A549 (cell line): ENCODE results near the gene SLC35E1. TPM values are rescaled to one million over a fixed set of nuclear protein-coding genes. Genes with fewer than 3 reads are reported as not detected.

Experiments used
- ATAC-seq, 2 experiments: fragments of 200-7000 bp in 1 of 2; fragments of >200 bp in 1 of 2; cut with Nextera tagmentation in 1 of 2; cut with Tn5 transposase in 1 of 2; 3 replicates each; pipeline versions ENCODE4 v1.8.0 to v1.9.1; 2018 to 2020; ENCODE audit warnings: mild to moderate bottlenecking in 1 of 2, moderate library complexity in 1 of 2
- CTCF ChIA-PET: fragments of 300-600 bp; sonication (Branson Sonifier 250); formaldehyde crosslinking; extraction: SDS; loops from one replicate; lab custom pipeline; 2021; ENCODE audit warnings: antibody characterized with exemption, inconsistent platforms; lab: Yijun Ruan, JAX
- POLR2A ChIA-PET: fragments of 350-600 bp; formaldehyde crosslinking; extraction: SDS; loops from one replicate; lab custom pipeline; 2021; ENCODE audit warnings: antibody characterized with exemption, inconsistent platforms; lab: Yijun Ruan, JAX
- DNase-seq, 2 experiments: peaks; one replicate each; pipeline versions ENCODE4 v3.0.0 to v3.0.0-alpha.2; 2011 to 2016; ENCODE audit warnings: low read depth in 1 of 2, low spot score in 1 of 2
- FAIRE-seq: peaks from 2 replicates; lab custom pipeline; 2011; peaks lifted over from hg19 to GRCh38; lab: Jason Lieb, UNC
- H3K27ac ChIP-seq, 2 experiments: fragments of >200 bp; sonication (Bioruptor Twin); formaldehyde crosslinking; 3 replicates each; pipeline ENCODE4 v1.5.1; 2016 to 2017
- H3K4me1 ChIP-seq: fragments of >200 bp; sonication (Bioruptor Twin); formaldehyde crosslinking; 3 replicates; pipeline ENCODE4 v1.6.1; 2016
- H3K4me2 ChIP-seq: fragments of >200 bp; sonication (Bioruptor Twin); formaldehyde crosslinking; 3 replicates; pipeline ENCODE4 v1.6.1; 2016
- H3K4me3 ChIP-seq: fragments of >200 bp; sonication (Bioruptor Twin); formaldehyde crosslinking; 3 replicates; pipeline ENCODE4 v1.5.1; 2016
- H3K9me3 ChIP-seq: fragments of >200 bp; sonication (Bioruptor Twin); formaldehyde crosslinking; 3 replicates; pipeline ENCODE4 v1.6.1; 2016
- CBX8 ChIP-seq: fragments of 200-600 bp; sonication (generic); IDR thresholded peaks from 2 replicates; pipeline ENCODE4 v1.6.1; 2016
- EP300 ChIP-seq, 2 experiments: fragments of >200 bp; sonication (Bioruptor Twin); formaldehyde crosslinking; IDR thresholded peaks; 2 replicates in 1 of 2; 3 replicates in 1 of 2; pipeline ENCODE4 v1.6.1; 2016 to 2017
- ESRRA ChIP-seq: fragments of 150-350 bp; IDR thresholded peaks from 2 replicates; pipeline ENCODE4 v1.6.1; 2014; ENCODE audit warnings: mild to moderate bottlenecking, low read length, borderline replicate concordance
- FOSB ChIP-seq: fragments of 250-450 bp; sonication (Bioruptor Pico); IDR thresholded peaks from 2 replicates; pipeline ENCODE4 v1.5.0; 2020; ENCODE audit warnings: mild to moderate bottlenecking, moderate library complexity
- FOSL2 ChIP-seq, 2 experiments: fragments of 450-650 bp in 1 of 2; fragments of >200 bp in 1 of 2; sonication (Bioruptor Twin) in 1 of 2; formaldehyde crosslinking; IDR thresholded peaks; 2 replicates each; pipeline versions ENCODE4 v1.5.0 to v1.6.1; 2016 to 2020; ENCODE audit warnings: mild to moderate bottlenecking in 1 of 2, moderate library complexity in 1 of 2
- GATA3 ChIP-seq: IDR thresholded peaks from 2 replicates; pipeline ENCODE4 v1.6.1; 2012; ENCODE audit warnings: borderline replicate concordance
- HDAC2 ChIP-seq: fragments of 200-600 bp; sonication (generic); IDR thresholded peaks from 2 replicates; pipeline ENCODE4 v1.6.1; 2016
- HOXB13 ChIP-seq: fragments of 250-450 bp; sonication (Bioruptor Pico); IDR thresholded peaks from 2 replicates; pipeline ENCODE4 v1.5.0; 2020; ENCODE audit warnings: low read depth, mild to moderate bottlenecking, moderate library complexity
- KDM5A ChIP-seq: fragments of 200-600 bp; sonication (generic); IDR thresholded peaks from 2 replicates; pipeline ENCODE4 v1.6.1; 2016; ENCODE audit warnings: antibody characterized with exemption, mild to moderate bottlenecking
- MYC ChIP-seq: IDR thresholded peaks from 2 replicates; pipeline ENCODE4 v1.6.1; 2012; ENCODE audit warnings: mild to moderate bottlenecking, inconsistent platforms, low read length, improper control_type of control experiment, borderline replicate concordance
- NFE2L2 ChIP-seq: fragments of 150-350 bp; conservative IDR thresholded peaks from 2 replicates; pipeline ENCODE4 v1.6.1; 2014; ENCODE audit warnings: low read length
- POLR2A ChIP-seq: IDR thresholded peaks from 2 replicates; pipeline ENCODE4 v1.6.1; 2012; ENCODE audit warnings: mild to moderate bottlenecking, low read length
- RAD21 ChIP-seq, 2 experiments: fragments of >200 bp in 1 of 2; sonication (Bioruptor Twin) in 1 of 2; formaldehyde crosslinking in 1 of 2; IDR thresholded peaks in 1 of 2; conservative IDR thresholded peaks in 1 of 2; 2 replicates in 1 of 2; 3 replicates in 1 of 2; pipeline ENCODE4 v1.6.1; 2012 to 2018; ENCODE audit warnings: inconsistent platforms in 1 of 2
- RCOR1 ChIP-seq: fragments of 150-350 bp; IDR thresholded peaks from 2 replicates; pipeline ENCODE4 v1.6.1; 2014; ENCODE audit warnings: antibody characterized with exemption, low read length, low read depth
- RNF2 ChIP-seq: fragments of 200-600 bp; sonication (generic); IDR thresholded peaks from 2 replicates; pipeline ENCODE4 v1.6.1; 2016; ENCODE audit warnings: low read depth, mild to moderate bottlenecking, antibody characterized with exemption, moderate library complexity, borderline replicate concordance
- SMC3 ChIP-seq: fragments of >200 bp; sonication (Bioruptor Twin); formaldehyde crosslinking; IDR thresholded peaks from 3 replicates; pipeline ENCODE4 v1.6.1; 2018; ENCODE audit warnings: inconsistent platforms
- SREBF2 ChIP-seq: fragments of 450-650 bp; IDR thresholded peaks from 2 replicates; pipeline ENCODE4 v1.6.1; 2014; ENCODE audit warnings: mild to moderate bottlenecking, moderate library complexity
- TP53 ChIP-seq: fragments of 250-450 bp; sonication (Bioruptor Pico); IDR thresholded peaks from 2 replicates; pipeline ENCODE4 v1.5.0; 2021; ENCODE audit warnings: mild to moderate bottlenecking, moderate library complexity
- USF2 ChIP-seq: fragments of 450-650 bp; IDR thresholded peaks from 2 replicates; pipeline ENCODE4 v1.6.1; 2014; ENCODE audit warnings: antibody characterized with exemption
- ZSCAN20 ChIP-seq: fragments of 250-450 bp; sonication (Bioruptor Pico); IDR thresholded peaks from 2 replicates; pipeline ENCODE4 v1.8.0; 2022; ENCODE audit warnings: mild to moderate bottlenecking, moderate library complexity
- WGBS: methylation state at CpG from one replicate; pipeline ENCODE4 v1.1.6; 2017; ENCODE audit errors: missing lambda C conversion rate; 5-methylcytosine and 5-hydroxymethylcytosine counted together
- polyA plus RNA-seq, 4 experiments: library from polyadenylated mRNA; depleted of rRNA in 3 of 4; stranded (reverse); fragments of >200 nt; fragmentation: RNase III in 1 of 4; extraction: RNeasy Plus Mini Kit Qiagen cat#74134 plus additional on column Dnase treatment in 1 of 4; gene quantifications; 2 replicates in 3 of 4; 3 replicates in 1 of 4; pipeline ENCODE4 v1.2.3, GENCODE V29; 2011 to 2017
- TF ChIP-seq, protein P1 (sequence below): fragments of >200 bp; sonication (Bioruptor Twin); formaldehyde crosslinking; IDR thresholded peaks from 3 replicates; pipeline ENCODE4 v1.6.1; 2016
- TF ChIP-seq, protein P2 (sequence below): fragments of 250-450 bp; sonication (Bioruptor Pico); IDR thresholded peaks from 2 replicates; pipeline ENCODE4 v1.5.0; 2021; ENCODE audit warnings: mild to moderate bottlenecking, moderate library complexity, borderline replicate concordance

SLC35E1 gene
- polyA plus RNA-seq, 2 of the 4 experiments (the other 2 are of a cell fraction) = 17.2 to 25.1 TPM

GRCh38 chr19:16535381-16535780, 36.8 kb downstream of the SLC35E1 start:
- ATAC-seq (no peak), DNase-seq (no peak), FAIRE-seq (no peak)
- ChIA-PET POLR2A (interaction anchor here (0.6 kb wide), 1 partner anchor 35 kb away, joined by 3 read pairs; no protein-coding TSS in a partner anchor), CTCF (interaction anchor here (0.6 to 0.7 kb wide), 2 partner anchors 44 to 279 kb away, joined by 3 read pairs; no protein-coding TSS in a partner anchor)
- TF ChIP-seq USF2 (no peak), RNF2 (no peak), SMC3 (no peak), FOSB (CRISPR knock-in tag) (no peak), SREBF2 (no peak), HDAC2 (no peak), EP300 (IDR thresholded peaks at IDR 0.05) (no peak)
- TF ChIP-seq, protein P1, sequence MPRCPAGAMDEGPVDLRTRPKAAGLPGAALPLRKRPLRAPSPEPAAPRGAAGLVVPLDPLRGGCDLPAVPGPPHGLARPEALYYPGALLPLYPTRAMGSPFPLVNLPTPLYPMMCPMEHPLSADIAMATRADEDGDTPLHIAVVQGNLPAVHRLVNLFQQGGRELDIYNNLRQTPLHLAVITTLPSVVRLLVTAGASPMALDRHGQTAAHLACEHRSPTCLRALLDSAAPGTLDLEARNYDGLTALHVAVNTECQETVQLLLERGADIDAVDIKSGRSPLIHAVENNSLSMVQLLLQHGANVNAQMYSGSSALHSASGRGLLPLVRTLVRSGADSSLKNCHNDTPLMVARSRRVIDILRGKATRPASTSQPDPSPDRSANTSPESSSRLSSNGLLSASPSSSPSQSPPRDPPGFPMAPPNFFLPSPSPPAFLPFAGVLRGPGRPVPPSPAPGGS = no peak
- no peak overlapping the region for H3K4me3 ChIP-seq
- H3K4me2 ChIP-seq = no peak overlapping the region
- no peaks in the 10 kb centered on the region for H3K9me3 ChIP-seq
- no peaks in the 10 kb centered on the region for H3K4me1 ChIP-seq
- no peak overlapping the region for H3K27ac ChIP-seq
- 90% methylated on average over 10 of the region's 18 CpGs for WGBS

DNA sequence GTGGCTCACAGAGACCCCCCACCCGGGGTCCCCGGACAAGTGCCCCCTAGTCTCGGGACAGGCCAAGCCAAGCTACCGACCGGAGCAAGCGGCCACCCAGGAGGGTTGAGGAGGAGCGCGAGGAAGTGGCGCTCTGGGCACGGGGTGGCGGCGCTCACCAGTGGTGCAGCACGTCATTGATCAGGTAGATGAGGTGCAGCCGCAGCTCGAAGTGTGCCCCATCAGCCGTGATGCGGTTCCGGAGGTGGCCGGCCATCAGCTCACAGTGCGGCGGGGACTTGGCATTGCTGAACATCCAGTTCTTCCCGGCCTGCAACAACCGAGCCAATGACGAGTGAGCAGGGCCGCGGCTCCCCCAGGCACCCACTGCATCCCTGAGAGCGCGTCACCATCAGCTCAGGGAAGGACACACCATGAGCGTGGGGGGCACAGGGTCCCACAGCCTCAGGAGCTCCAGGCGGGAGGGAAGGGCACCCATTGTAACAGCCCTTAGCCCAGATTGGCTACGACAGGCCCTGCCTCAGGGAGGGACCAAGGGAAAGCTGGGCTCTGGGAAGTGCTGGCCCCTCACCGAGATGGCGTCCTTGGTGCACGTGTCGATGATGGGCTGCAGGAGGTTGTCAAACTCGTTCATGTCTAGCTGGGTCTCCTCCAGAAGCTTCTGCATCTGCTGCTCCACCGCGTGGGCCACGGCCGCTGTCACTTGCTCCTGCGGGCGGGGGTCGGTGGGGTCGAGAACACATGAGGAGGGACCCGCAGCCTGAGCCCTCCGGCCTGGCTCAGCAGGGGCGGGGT, 39.6 kb downstream of the SLC35E1 start:
- CTCF ChIA-PET = interaction anchor here (0.6 kb wide), 1 partner anchor 72 kb away, joined by 5 read pairs; no protein-coding TSS in a partner anchor
- Histone ChIP-seq H3K9me3 (no peaks in the 10 kb centered on the region), H3K4me3 (no peak overlapping the region), H3K4me2 (no peak overlapping the region), H3K27ac (no peak overlapping the region), H3K4me1 (no peaks in the 10 kb centered on the region)
- DNase-seq = no peak
- TF ChIP-seq MYC (no peak), USF2 (no peak), EP300 (IDR thresholded peaks at IDR 0.05) (no peak), KDM5A (no peak), HOXB13 (CRISPR knock-in tag) (no peak), CBX8 (no peak)
- TF ChIP-seq, protein P2, sequence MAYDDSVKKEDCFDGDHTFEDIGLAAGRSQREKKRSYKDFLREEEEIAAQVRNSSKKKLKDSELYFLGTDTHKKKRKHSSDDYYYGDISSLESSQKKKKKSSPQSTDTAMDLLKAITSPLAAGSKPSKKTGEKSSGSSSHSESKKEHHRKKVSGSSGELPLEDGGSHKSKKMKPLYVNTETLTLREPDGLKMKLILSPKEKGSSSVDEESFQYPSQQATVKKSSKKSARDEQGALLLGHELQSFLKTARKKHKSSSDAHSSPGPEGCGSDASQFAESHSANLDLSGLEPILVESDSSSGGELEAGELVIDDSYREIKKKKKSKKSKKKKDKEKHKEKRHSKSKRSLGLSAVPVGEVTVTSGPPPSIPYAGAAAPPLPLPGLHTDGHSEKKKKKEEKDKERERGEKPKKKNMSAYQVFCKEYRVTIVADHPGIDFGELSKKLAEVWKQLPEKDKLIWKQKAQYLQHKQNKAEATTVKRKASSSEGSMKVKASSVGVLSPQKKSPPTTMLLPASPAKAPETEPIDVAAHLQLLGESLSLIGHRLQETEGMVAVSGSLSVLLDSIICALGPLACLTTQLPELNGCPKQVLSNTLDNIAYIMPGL = no peak
- WGBS = 98% methylated on average over 31 of the region's 47 CpGs
- no peak for ATAC-seq
- FAIRE-seq = no peak
- POLR2A ChIA-PET = no interaction called here

GRCh38 chr19:16531380-16531669, 40.9 kb downstream of the SLC35E1 start:
- TF ChIP-seq, protein P2 = no peak
- TF ChIP-seq USF2 = no peak
- TF ChIP-seq GATA3 = no peak
- TF ChIP-seq ZSCAN20 (CRISPR knock-in tag) = no peak
- no peak for TF ChIP-seq KDM5A
- no peak for TF ChIP-seq RCOR1
- no peak for TF ChIP-seq FOSL2 (IDR thresholded peaks at IDR 0.05)
- TF ChIP-seq FOSL2 (CRISPR knock-in tag; IDR thresholded peaks at IDR 0.05) = no peak
- TF ChIP-seq POLR2A = no peak
- TF ChIP-seq ESRRA = no peak
- TF ChIP-seq, protein P1 = no peak
- no peak for TF ChIP-seq RAD21 (conservative IDR thresholded peaks at IDR 0.05 in 1 of 2, IDR thresholded peaks at IDR 0.05 in 1 of 2)
- TF ChIP-seq NFE2L2 = no peak
- TF ChIP-seq CBX8 = no peak
- no peak for TF ChIP-seq TP53 (CRISPR knock-in tag)
- no peak overlapping the region for H3K4me2 ChIP-seq
- H3K27ac ChIP-seq = no peak overlapping the region
- ChIA-PET CTCF (interaction anchor here (0.8 kb wide), 1 partner anchor 31 kb away, joined by 5 read pairs; no protein-coding TSS in a partner anchor), POLR2A (no interaction called here)
- DNase-seq = no peak
- no peaks in the 10 kb centered on the region for H3K9me3 ChIP-seq
- ATAC-seq = no peak
- no peak overlapping the region for H3K4me3 ChIP-seq
- WGBS = 91% methylated on average over 12 of the region's 12 CpGs
- H3K4me1 ChIP-seq = no peaks in the 10 kb centered on the region
- no peak for FAIRE-seq
